DND-41 (cell line): ENCODE results near the gene MTHFD1.

Source experiments
- CTCF ChIP-seq: IDR thresholded peaks from 2 replicates; pipeline ENCODE4 v1.5.1; 2012; ENCODE audit warnings: borderline replicate concordance, low read length, moderate library complexity, mild to moderate bottlenecking; ENCODE audit not compliant: poor library complexity, severe bottlenecking; ENCODE audit errors: extremely low read depth
- EZH2 ChIP-seq: IDR thresholded peaks from 3 replicates; pipeline ENCODE4 v1.6.1; 2012; ENCODE audit warnings: borderline replicate concordance, low read depth, mild to moderate bottlenecking, moderate library complexity, low read length, inconsistent platforms; ENCODE audit not compliant: severe bottlenecking

GRCh38 chr14:64459405-64460136 is 71.4 kb downstream of the MTHFD1 start:
- TF ChIP-seq CTCF (no peak), EZH2 (no peak)
